Heart left ventricle (tissue), 13 donors: ENCODE results near the gene CDKL5.

Experiments used
- POLR2A ChIP-seq, 2 donors: fragments of 450-650 bp; IDR thresholded peaks; one replicate each; pipeline ENCODE4 v1.6.1; 2017; ENCODE audit warnings: antibody characterized with exemption in 2 of 2, mild to moderate bottlenecking in 2 of 2, moderate library complexity in 2 of 2
- TF ChIP-seq, protein P1 (sequence below), 12 donors: fragments of 200-600 bp; sonication (generic) in 4 of 12; IDR thresholded peaks; one replicate each; pipeline versions ENCODE4 v1.5.0 to v1.8.0; 2018 to 2022; ENCODE audit warnings: antibody characterized with exemption in 12 of 12, mild to moderate bottlenecking in 5 of 12
- donor health status: ischemic (EF 13 %, LVEDD 7.1; RV severe dilation, severe dysfunction).
- donor health status: DM: no; HTN: yes; CAD: no.
- donor health status: DM: no; HTN: no; CAD: no.
- donor health status: ischemic (EF 25% LVEDD 6.9; RV normal size, moderate dysfunction).
- donor health status: ischemic (EF 25% LVEDD 5.7; RV mildly dilated, moderate dysfunction).
- donor health status: ischemic (EF 35%, LVEDD 5.7; RV mildly dilated, moderate dysfunction).
- donor health status: nonischemic (EF 11% LVEDD 7.7; RV severe dilation, severe dysfunction).
- donor health status: DM: yes; HTN: yes; CAD: no.
- donor health status: PGD.
- donor health status: ischemic (EF 29% LVEDD 5.4; RV normal size, mild dysfunction).
- donor health status: nonischemic (EF 23%, LVEDD 6.1; RV moderate dilation, normal function).

DNA sequence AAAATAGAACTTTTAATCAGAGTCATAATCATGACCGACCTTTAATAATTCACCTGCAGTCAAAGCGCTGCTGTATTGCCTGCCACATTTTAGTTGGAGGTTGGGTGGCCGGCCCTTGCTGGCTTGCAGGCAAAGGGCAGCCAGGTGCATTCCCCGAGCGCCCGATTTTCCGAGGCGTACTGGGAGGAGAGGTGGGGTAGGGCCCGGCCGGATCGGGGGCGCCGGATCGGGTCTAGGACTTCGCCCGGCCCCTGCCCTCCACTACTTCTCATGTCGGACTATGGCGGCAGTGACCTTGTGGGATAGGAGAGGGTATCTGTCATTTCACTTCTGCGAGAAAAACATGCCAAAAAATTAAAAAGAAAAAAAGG is 249.0 kb downstream of the CDKL5 start:
- TF ChIP-seq, protein P1, sequence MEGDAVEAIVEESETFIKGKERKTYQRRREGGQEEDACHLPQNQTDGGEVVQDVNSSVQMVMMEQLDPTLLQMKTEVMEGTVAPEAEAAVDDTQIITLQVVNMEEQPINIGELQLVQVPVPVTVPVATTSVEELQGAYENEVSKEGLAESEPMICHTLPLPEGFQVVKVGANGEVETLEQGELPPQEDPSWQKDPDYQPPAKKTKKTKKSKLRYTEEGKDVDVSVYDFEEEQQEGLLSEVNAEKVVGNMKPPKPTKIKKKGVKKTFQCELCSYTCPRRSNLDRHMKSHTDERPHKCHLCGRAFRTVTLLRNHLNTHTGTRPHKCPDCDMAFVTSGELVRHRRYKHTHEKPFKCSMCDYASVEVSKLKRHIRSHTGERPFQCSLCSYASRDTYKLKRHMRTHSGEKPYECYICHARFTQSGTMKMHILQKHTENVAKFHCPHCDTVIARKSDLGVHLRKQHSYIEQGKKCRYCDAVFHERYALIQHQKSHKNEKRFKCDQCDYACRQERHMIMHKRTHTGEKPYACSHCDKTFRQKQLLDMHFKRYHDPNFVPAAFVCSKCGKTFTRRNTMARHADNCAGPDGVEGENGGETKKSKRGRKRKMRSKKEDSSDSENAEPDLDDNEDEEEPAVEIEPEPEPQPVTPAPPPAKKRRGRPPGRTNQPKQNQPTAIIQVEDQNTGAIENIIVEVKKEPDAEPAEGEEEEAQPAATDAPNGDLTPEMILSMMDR (IDR thresholded peaks at IDR 0.05): no peak
- TF ChIP-seq POLR2A (IDR thresholded peaks at IDR 0.05): no peak
